HG03103 (cell line): ENCODE measurements around the gene KSR2.

Experiments
- ATAC-seq: cut with Tn5 transposase; IDR thresholded peaks from one replicate; pipeline ENCODE4 v1.9.1; 2021; ENCODE audit warnings: low read depth; ENCODE audit not compliant: unreplicated experiment

Gene KSR2

DNA sequence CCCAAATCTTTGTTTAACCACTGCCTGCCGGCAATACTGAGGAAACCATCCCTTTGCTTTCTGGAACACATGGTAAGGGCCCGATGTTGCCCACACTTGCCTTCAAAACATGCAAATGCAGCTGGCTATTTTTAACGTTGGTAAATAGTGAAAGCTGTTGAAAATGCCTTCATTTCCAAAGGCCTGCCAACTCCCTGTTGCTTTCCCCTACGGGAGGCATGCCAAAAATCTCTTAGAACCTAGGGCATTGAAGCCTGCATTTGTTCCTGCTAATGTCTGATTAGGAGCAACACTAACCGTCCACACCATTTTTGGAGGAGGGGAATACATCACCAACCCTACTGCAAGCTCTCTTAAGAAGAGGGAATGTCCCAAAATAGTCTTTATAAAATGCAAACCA is 454.8 kb downstream of the KSR2 start:
- ATAC-seq, result no peak

DNA sequence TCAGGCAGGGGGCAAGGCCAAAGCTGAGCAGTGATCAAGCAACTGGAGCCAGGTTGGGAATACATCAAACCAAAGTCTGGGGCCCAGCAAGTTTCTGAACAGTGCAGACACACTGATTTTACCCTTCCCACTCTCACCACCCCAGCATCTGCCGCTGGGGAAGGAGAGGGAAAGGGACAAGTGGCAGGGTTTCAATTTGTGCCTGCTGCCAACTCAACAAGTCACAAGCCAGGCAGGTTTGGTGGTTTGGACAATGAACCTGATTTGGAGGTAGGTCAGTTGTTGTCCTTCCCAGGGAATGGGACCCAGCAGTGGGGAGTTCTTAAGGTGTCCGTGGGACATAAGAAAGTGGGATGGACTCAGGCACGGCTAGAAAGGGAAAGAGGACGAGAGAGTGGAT is 455.4 kb downstream of the KSR2 start:
- ATAC-seq, result no peak

DNA sequence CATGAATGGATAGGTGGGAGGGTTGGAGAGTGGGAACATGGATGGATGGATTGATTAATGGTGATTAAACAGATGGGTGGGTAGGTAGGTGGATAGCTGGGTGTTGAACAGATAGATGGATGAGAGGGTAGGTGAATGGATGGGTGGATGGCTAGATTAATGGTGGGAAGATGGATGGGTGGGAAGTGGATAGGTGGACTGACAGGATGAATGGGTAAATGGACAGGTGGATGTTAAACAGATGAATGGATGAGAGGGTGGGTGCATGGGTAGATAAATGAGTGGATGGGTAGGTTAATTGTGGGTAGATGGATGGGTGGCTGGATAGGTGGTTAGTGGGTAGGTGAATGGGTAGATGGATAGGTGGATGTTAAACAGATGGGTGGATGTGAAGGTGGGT is 460.3 kb downstream of the KSR2 start:
- no peak for ATAC-seq

DNA sequence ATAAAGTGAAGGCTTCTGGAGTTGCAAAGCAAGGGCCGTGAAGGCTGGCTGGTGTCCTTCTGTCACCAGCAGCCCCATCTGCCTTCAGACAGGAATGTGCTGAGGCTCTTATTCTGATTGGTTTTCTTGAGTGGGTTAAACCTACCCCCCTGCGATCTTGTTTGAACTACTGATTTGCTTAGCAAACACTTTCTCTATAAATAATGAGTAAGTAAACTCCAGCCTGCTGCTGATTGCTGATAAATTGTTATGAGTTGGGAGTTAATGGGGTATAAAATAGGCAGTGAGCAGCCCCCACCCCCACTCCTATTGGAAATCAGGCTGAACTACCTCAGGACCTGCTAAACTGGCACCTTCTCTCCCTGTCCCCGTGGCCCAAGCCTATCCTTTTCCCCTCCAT is 461.2 kb downstream of the KSR2 start:
- no peak for ATAC-seq

DNA sequence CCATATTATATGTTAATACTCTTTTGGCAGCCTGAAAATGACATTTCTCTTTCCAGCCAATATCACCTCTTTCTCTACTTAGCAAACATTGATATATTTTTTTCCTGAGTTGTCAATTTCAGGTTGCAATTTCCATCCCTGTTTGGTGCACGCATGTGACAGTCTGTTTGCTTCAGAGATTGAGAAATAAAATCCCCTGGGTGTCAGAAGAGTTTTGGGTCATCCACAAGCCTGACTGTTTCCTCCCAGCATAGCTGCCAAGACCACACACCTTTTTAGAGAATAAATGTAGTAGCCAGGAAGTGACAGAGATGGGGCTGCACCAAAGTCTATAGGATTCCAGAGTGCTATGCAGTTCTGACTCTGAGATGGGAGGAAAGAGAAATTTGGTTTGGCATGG is 462.5 kb downstream of the KSR2 start:
- no peak for ATAC-seq

DNA sequence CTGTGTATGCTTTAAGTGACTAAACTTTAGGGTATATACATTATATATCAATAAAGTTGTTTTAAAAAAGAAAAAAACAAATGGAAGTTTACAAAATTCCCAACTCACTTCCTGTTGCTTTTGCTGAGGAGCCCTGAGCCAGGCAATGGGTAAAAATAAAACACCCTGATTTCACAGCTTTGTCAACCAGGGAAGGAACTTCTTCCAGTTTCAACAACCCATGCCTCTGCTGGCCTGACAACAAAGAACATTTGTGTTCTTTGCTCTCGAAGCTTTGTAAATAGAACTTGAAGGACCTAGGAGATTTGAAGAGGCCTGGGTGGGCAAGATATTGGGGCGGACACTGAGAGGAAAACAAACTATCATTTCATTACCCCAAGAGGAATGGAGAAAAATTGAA is 466.2 kb downstream of the KSR2 start:
- ATAC-seq, result no peak

DNA sequence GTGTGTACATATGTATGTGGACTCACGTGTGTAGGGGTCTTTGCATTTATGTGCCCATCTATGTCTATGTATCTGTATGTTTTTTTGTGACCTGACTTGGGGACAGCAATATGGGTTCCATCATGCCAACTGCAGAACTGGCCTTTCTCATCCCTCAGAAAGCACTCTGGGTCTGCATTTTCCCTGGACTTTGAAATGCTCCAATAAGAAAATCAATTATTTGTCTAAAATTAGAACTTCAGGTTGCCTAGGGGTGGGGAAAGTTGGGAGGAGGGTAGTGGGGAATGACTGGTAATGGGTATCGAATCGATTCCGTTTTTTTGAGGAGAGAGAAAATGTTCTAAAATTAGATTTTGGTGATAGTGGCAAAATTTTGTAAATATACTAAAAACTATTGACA is 466.6 kb downstream of the KSR2 start:
- ATAC-seq, result no peak

DNA sequence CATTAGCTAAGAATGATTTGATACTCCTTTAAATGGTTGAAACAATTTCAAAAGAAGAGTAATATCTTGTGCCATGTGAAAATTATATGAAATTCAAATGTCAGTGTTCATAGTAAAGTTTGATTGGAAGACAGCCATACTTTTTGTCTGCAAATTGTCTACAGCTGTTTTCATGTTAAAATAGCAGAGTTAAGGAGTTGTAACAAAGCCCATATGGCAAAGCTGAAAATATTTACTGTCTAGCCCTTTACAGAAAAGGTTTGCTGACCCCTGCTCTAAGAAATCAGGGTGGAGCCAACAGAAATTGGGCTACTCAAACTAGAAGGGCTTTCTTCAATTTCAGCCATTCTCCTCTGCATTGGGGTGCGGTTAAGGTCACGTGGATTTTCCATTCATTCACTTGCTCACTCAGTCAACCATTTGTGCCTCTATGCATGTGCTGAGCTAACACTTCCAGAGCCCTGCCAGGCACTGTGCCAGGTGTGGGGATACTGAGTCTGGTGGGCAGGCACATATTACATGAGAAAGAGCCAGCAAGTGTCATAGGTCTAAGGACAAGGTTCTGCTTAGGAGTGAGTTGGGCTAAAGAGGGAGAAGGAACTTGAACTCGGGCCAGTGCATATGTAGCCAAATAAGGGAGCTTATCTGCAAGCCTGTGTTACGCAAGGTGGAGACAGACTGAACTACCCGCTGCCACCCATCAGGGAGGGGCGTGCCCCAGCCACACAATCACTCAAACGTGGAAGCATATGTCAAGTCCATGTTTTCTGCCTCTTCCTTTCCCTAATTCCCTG is 467.5 kb downstream of the KSR2 start:
- no peak for ATAC-seq

DNA sequence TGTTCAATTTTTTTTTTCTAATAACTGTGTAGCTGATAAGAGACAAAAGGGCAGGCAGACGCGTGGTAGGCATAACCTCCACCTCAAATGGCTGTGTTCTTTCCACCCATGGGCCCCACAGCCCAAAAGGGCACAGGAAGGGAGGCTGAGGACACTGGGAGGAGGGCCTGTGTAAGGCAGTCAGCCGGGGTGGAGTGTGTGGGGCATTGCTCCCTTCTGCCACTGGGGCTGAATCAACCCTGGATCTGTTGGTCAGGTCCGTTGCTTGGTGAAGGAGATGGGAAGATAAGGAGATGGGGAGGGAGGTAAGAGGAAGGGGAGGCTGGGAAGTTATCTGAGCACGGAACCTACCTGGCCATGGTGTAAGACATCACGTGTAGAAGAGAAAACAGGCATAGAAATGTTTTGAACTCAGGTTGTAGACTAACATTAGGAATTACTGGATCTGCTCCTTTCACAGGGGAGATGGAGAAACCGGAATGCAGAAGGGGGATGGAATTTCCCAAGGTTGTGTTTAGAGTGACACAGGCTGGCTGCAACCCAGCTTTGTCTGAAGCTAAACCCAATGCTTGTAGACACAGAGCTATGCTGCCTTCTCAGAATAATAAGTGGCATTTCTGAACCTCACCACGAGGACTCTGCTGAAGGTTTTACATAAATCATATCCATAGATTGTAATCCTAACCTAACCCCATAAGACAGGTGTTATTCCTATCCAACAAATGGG is 468.9 kb downstream of the KSR2 start:
- no peak for ATAC-seq

DNA sequence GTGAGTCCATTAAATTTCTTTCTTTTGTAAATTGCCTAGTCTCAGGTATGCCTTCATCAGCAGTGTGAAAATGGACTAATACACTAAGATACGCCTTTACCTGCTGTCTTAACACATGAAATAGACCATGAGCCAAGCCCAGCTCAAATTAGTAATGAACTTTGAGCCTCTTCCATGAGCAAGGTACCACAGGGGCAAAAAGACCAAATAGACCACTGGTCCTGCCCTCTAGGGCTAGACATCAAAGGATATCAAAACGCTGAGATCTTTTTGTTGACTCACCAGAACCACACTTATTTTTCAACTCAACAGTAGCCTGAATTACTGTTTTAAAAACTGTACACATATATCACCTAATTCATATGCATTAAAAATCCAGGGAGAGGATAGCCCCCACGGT is 469.9 kb downstream of the KSR2 start:
- ATAC-seq, result no peak

DNA sequence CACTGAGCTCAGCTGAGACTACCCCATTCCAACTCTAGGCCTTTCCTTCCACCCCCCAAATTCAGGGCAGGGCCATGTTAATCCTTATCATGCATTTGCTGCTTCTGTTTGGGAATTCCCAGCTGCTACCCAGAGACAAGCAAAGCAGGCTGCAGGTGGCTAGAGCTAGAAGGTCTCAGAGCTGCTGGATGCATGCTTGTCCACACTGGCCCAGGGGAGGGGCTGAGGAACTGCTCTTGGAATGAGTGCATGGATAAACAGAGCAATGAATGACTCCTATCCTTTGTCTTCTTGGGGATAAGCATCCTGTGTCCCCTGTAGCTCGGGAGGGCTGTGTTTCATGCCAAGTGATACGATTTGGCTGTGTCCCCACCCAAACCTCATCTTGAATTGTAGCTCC is 470.5 kb downstream of the KSR2 start:
- no peak for ATAC-seq

DNA sequence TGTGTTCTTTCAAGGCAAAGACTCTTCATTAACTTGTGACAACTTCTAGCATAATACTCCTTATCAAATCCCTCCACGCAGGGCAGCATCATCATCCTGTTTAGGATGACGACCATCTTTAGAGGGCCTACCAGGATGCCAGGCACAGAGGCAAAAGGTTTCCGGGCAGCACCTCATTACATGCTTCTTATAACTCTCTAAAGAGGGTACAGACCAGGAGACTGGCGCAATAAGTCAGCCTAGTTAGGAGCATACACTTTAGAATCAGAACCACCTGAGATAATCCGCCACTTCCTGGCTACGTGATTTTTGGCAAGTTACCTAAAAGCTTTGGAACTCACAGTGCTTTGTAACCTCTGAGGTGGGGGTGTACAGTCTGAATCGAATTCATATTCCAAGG is 471.4 kb downstream of the KSR2 start:
- ATAC-seq, result no peak

DNA sequence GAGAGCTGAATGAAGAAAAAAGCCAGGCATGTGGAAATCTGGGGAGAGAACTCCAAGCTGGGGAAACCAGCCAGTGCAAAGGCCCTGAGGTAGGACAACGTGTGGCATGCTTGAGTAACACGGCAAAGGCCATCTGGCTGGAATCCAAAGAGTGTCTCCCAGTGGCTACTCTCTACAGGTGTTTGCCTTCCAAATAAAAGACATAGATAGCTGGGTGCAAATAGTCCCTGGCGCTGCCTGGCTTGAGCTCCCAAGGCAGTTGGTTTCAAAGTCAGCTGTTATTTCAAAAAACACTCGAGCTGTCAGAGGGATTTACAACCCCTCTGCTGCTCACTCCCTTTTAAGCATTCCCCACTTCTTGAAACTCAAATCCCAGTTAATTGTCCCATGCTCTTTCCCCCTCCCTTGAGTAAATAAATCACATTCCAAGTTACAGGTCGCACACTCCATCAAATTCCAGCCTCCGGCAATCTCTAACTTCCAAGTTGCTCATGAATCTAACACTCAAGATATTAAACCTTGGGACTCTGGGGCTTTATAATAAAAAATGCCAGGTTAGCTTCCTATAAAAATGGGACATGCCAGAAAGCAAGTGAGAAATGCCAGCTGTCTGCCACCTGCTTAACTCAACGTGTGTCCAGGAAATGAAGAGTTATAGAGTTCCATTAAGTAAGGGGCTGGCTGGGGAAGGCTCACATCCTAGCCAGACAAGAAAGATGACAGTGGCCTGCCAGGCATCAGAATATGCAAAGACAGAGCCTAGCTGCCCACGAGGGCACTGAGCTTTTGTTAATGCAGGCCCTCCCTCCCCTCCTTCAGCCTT is 473.7 kb downstream of the KSR2 start:
- no peak for ATAC-seq

DNA sequence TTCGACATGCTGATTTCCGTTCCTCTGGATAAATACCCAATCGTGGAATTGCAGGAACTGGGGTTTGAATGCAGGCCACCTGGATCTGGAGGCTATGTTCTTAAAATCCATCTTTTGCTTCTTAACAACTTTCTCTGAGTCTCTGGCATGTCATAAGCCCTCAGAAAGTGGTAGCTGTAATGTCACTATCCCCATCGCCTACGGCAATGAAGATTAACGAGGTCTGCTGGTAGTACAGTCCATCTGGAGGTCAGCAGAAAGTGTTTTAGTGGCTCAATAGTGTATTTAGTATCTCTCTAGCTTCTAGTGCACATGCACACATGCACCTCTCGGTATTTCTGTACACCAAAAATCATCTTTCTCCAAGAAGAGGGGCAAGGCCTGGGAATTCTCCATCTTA is 477.1 kb downstream of the KSR2 start:
- ATAC-seq, result no peak

DNA sequence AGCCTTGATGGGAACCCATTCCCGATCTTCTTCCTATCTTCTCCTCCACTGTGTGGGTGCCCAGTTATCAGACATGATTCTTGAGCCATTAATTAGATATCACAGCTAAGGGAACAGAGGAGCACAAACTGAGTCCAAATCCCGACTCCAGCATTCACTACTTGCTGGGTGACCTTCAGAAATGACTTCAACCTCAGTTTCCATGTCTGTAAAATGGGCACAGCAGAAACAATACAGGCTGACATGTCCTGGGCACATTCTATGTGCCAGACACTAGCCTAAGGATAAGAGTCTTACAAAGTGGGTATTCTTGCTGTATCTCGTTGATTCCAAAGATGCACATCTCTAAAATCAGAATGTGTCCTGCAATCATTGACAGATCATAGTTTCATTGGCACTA is 478.7 kb downstream of the KSR2 start:
- no peak for ATAC-seq

DNA sequence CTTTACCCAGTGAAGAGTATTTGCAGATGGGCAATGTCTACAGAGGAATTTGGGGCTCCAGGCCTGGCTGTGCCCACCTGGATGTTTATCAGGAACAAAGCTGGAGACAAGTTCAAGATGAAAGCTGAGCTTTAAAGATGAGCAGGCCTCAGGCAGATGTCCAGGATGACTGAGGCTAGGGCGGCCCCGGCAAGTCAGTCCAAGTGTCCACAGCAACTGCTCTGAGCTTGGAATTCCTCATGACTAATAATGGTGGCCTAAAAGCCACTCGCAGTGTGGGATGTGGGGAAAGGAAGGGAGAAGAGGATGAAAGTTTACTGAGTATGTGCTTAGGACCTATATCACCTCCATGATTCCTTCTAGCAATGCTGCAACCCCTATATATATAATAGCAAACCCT is 479.1 kb downstream of the KSR2 start:
- ATAC-seq, result no peak

DNA sequence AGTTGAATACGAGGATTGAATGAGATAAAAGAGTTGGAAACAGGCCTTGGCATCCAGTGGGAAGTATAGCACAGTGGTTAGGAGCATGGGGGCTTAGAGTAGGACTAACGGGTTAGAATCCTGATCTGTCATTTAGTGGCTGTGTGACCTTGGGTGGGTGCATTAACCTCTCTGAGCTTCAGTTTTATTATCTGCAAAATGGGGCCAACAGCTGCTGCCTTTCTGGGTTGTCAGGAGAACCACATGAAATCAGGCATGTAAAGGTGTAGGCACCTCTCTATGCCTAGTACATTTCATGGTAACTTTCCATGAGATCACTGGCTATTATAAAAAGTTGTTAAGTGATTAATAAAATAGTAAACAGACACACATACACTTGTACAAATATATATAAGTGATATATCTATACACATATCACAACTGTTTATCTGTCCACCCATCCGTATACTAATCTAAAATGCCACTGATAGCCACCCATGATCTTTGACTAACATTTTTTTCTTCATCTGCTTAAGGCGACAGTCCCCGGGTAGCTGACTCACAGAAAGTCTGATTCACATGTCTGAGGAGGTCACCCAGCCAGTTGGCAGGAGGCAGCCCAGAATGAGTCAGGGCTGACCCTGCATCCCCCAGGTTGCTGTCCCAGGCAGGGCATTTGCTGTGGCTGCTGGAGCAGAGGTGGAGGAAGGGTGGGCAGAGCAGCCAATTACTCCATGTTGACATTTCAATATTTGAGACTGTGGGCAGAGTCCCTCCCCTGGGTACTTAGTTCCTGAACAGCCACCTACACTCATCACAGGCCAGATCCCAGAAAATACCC is 481.7 kb downstream of the KSR2 start:
- no peak for ATAC-seq

DNA sequence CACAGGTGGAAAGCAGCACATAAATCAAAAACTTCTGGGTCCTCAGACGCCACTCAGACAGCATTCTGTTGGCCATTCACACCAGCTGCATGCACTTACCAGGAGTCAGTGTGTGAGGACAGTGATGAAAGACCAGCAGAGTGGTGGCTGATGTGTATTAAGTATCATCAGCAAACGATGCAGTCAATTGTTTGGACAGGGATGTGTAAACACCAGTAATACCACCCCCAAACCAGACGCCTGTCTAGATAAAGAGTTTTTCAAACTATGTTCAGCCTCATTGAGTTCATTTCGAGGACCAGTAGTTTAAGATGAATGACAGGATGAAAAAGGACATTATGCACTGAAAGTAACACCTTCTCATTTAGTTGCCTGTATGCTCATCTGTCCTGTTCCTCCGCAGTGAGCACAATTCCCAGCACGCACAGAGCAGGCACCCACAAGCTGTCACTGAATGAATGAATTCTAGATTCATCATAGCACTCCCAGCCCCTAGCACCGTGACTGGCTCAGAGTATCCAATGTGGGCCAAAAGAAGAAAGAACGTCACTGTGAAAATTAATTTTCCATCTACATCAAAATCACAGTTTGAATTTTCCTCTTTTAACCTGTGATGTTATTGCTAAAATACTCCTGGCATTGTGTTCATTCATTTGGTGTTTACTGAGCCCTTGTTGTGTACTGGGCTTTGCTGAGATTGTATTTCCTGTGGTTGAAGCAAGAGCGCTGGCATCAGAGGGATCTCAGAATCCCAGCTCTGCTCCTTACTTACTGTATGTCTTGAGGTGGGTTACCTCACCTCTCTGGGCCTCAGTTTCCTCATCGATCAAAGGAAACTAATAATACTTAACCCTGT is 482.6 kb downstream of the KSR2 start:
- no peak for ATAC-seq

DNA sequence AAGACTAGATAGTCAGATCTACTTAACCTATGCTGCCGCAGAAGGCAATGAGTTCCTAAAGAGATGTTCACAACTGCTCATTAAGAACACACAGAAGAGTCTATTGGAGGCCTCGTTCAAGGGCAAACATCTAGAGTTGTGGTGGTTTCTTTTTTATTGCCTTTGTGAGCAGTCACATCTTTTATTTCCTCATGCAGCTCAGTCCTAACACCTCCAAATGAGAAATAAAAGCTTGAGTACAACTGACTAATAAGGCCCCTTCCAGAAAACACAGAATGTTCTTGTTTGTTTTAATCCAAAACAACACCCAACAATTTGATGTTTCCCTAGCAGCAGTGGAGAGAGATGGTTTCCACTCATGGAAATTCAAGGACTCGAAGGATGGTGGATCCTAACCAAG is 483.9 kb downstream of the KSR2 start:
- no peak for ATAC-seq

DNA sequence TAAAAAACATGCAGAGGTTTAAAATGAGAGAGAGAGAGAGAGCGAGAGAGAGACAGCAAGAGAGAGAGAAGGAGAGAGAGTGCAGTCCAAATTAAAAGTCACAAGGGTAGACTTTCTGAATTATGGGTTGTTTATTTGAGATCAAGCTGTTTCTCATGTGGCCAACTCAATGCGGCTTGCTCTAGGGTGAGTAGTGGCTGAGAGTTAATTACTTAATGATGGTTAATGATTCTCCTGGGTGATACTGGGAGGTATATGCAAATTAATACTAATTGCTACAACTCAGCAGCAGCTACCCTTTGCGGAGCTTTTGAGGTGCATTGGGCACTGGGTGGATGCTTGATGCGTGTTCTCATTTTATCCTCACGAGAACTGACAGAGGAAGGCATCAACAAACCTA is 485.3 kb downstream of the KSR2 start:
- no peak for ATAC-seq
